ENCODE results near the gene OXLD1. TPM values are rescaled to one million over a fixed set of nuclear protein-coding genes. Genes with fewer than 3 reads are reported as not detected.

Gene OXLD1
- total RNA-seq, 4 donors from 2014 or later: 39.6 to 68.1 (median 47.6) TPM

DNA sequence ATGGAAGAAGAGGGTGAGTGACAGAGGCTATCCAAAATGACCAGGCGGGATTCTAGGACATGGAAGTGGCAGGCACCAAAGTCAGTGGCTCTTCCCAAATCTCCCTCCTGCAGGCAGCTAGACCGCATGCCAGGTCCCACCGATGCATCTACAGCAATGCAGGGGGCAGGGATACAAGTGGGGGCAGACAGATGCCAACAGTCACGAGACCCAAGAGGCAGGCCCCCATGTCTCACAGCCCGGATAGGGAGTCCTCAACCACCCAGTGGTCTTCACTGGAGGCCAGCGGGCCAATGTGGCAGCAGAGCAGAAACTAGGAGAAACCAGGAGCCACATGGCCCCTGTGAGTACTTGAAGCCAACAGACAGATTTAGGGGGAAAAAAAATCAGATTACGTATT is 49.5 kb downstream of the OXLD1 start:
- TF ChIP-seq EP300 (IDR thresholded peaks at IDR 0.05) (no peak), POLR2A (IDR thresholded peaks at IDR 0.05) (no peak), POLR2AphosphoS5 (IDR thresholded peaks at IDR 0.05) (no peak), CTCF (IDR thresholded peaks at IDR 0.05) (no peak)
- H3K27me3 ChIP-seq: no peaks in the 10 kb centered on the region

GRCh38 chr17:81615401-81615930 is 50.9 kb downstream of the OXLD1 start:
- 85% methylated on average over 4 of the region's 4 CpGs for WGBS
- Histone ChIP-seq H3K4me3 (no peak overlapping the region), H3K27ac (no peak overlapping the region), H3K4me1 (peaks cover 7% of the 10 kb centered on the region), H3K9me3 (no peaks in the 10 kb centered on the region), H3K36me3 (peaks cover 52% of the 10 kb centered on the region), H3K27me3 (no peaks in the 10 kb centered on the region)
- no peak for DNase-seq (ENCODE audit: low spot score in 2 of 2)
- TF ChIP-seq POLR2A (IDR thresholded peaks at IDR 0.05): no peak
- TF ChIP-seq EP300 (IDR thresholded peaks at IDR 0.05): no peak

More for the DNA sequence above, 49.5 kb downstream of the OXLD1 start:
- Histone ChIP-seq H3K4me1 (peaks cover 7% of the 10 kb centered on the region), H3K27ac (no peak overlapping the region), H3K9me3 (no peaks in the 10 kb centered on the region), H3K4me3 (no peak overlapping the region), H3K36me3 (peaks cover 61% of the 10 kb centered on the region)
- WGBS: 46% methylated on average over 6 of the region's 7 CpGs
- peak in 1 of 2 donors; percentile 59 for DNase-seq (ENCODE audit: low spot score in 2 of 2)

Other genes with a start within 250 kb of the OXLD1 start
- 1,000 to 10,000 TPM; 2,659 to 6,485 (median 4,163) TPM for gene ACTG1, start 153.8 kb downstream of the OXLD1 start, total RNA-seq
- gene FSCN2, start 138.2 kb downstream of the OXLD1 start, total RNA-seq: 1 to 10 TPM in 3 of 4 donors, under 1 TPM in 1; 0.52 to 4.7 (median 3.3) TPM
- gene FAAP100, start 114.3 kb downstream of the OXLD1 start, total RNA-seq: 10 to 100 TPM; 33.0 to 44.2 (median 37.7) TPM
- gene NPLOC4, start 29.5 kb downstream of the OXLD1 start, total RNA-seq: 100 to 1,000 TPM in 1 of 4 donors, 10 to 100 TPM in 3; 77.1 to 115 (median 91.7) TPM
- 1 to 10 TPM in 3 of 4 donors, under 1 TPM in 1; 0.99 to 9.2 (median 2.5) TPM for gene TSPAN10, start 29.4 kb downstream of the OXLD1 start, total RNA-seq
- under 1 TPM in 1 of 4 donors, not detected in 3; 0.53 TPM for gene PDE6G, start 10.1 kb downstream of the OXLD1 start, total RNA-seq
- gene CCDC137, start 132 bp upstream of the OXLD1 start, total RNA-seq: 10 to 100 TPM; 14.9 to 29.8 (median 24.5) TPM
- gene ARL16, start 17.2 kb upstream of the OXLD1 start, total RNA-seq: 10 to 100 TPM; 20.2 to 39.4 (median 36.2) TPM
- 100 to 1,000 TPM in 3 of 4 donors, 10 to 100 TPM in 1; 91.0 to 181 (median 107) TPM for gene HGS, start 17.4 kb upstream of the OXLD1 start, total RNA-seq
- 10 to 100 TPM; 27.6 to 65.7 (median 52.1) TPM for gene MRPL12, start 36.8 kb upstream of the OXLD1 start, total RNA-seq
- gene SLC25A10, start 45.7 kb upstream of the OXLD1 start, total RNA-seq: 10 to 100 TPM; 14.1 to 32.0 (median 16.9) TPM
- 1 to 10 TPM in 2 of 4 donors, under 1 TPM in 2; 0.52 to 3.8 (median 1.3) TPM for gene GCGR, start 137.5 kb upstream of the OXLD1 start, total RNA-seq
- gene MCRIP1, start 166.7 kb upstream of the OXLD1 start, total RNA-seq: 10 to 100 TPM; 20.3 to 29.3 (median 27.4) TPM
- 1 to 10 TPM in 1 of 4 donors, not detected in 3; 1.3 TPM for gene PPP1R27, start 168.4 kb upstream of the OXLD1 start, total RNA-seq
- gene P4HB, start 193.9 kb upstream of the OXLD1 start, total RNA-seq: 1,000 to 10,000 TPM in 1 of 4 donors, 100 to 1,000 TPM in 3; 521 to 1,041 (median 898) TPM
- 100 to 1,000 TPM; 157 to 202 (median 180) TPM for gene ARHGDIA, start 204.7 kb upstream of the OXLD1 start, total RNA-seq
- 100 to 1,000 TPM in 2 of 4 donors, 10 to 100 TPM in 2; 43.0 to 110 (median 96.3) TPM for gene ALYREF, start 225.0 kb upstream of the OXLD1 start, total RNA-seq
- gene ANAPC11, start 225.1 kb upstream of the OXLD1 start, total RNA-seq: 100 to 1,000 TPM in 3 of 4 donors, 10 to 100 TPM in 1; 73.7 to 135 (median 121) TPM
- gene NPB, start 235.6 kb upstream of the OXLD1 start, total RNA-seq: under 1 TPM in 1 of 4 donors, not detected in 3; 0.40 TPM
- gene PCYT2, start 244.8 kb upstream of the OXLD1 start, total RNA-seq: 10 to 100 TPM; 23.7 to 34.2 (median 30.4) TPM